Measurements from ENCODE around the gene CEBPA. TPM values are rescaled to one million over a fixed set of nuclear protein-coding genes. Genes with fewer than 3 reads are reported as not detected.

Gene CEBPA
- total RNA-seq, 4 donors from 2014 or later, result 86.3 to 360 (median 196) TPM

DNA sequence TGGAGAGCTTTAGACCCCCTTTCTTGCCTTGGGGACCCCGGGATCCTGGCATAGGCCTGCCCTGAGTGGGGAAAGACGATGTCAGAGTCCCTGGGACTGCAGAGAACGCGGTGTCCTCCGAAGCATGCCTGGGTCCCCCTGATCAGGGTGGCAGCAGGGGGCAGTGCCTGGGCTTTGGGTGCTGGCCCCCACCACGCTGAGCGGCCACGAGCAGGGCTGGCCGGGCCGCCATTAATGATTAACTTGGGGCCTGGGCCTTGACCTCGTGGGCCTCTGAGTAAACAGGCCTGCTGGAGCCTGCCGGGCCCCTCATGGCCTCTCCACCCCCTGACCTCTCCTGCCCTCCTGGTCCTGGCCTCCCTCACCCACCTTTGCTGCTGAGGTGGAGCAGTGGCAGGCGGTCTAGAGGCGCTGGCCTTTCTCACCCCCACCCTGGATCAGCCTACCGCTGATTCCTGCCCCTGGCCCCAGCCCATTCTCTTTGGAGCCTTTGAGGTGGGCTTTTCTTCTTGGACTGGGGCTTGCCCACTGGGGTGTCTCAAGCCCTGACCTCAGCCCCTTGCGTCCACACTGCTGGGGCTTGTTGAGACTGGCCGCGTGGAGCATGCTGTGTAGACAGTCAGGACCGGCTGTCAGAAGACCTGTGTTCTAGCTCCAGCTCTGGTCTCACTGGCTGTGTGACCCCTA lies 26.3 kb downstream of the CEBPA start:
- WGBS, result 89% methylated on average over 7 of the region's 19 CpGs
- Histone ChIP-seq H3K27me3 (no peaks in the 10 kb centered on the region), H3K36me3 (no peaks in the 10 kb centered on the region), H3K27ac (no peak overlapping the region), H3K4me1 (peaks cover 33% of the 10 kb centered on the region), H3K9me3 (no peaks in the 10 kb centered on the region), H3K4me3 (no peak overlapping the region)
- DNase-seq (ENCODE audit: low spot score in 2 of 2), result no peak
- TF ChIP-seq, protein P1, sequence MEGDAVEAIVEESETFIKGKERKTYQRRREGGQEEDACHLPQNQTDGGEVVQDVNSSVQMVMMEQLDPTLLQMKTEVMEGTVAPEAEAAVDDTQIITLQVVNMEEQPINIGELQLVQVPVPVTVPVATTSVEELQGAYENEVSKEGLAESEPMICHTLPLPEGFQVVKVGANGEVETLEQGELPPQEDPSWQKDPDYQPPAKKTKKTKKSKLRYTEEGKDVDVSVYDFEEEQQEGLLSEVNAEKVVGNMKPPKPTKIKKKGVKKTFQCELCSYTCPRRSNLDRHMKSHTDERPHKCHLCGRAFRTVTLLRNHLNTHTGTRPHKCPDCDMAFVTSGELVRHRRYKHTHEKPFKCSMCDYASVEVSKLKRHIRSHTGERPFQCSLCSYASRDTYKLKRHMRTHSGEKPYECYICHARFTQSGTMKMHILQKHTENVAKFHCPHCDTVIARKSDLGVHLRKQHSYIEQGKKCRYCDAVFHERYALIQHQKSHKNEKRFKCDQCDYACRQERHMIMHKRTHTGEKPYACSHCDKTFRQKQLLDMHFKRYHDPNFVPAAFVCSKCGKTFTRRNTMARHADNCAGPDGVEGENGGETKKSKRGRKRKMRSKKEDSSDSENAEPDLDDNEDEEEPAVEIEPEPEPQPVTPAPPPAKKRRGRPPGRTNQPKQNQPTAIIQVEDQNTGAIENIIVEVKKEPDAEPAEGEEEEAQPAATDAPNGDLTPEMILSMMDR (IDR thresholded peaks at IDR 0.05), result no peak
- TF ChIP-seq POLR2AphosphoS5 (IDR thresholded peaks at IDR 0.05) (no peak), EP300 (IDR thresholded peaks at IDR 0.05) (no peak), POLR2A (IDR thresholded peaks at IDR 0.05) (no peak)

DNA sequence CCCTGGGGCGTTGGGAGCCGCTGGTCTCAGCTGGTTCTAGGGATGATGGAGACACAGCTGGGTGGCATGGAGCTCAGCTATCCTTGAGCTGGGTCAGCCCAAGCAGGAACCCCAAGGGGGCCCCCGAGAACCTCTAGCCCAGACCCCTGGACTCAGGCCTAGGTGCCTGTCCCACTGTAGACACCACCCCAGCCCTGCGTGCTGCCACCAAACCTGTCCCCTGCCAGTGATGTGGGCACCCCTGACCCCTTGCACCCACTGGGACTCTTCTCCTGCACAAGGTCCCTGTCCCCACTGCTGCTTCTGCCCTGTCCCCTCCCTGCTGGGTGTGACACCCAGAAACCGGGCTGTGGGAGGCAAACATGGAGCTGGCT lies 26.8 kb downstream of the CEBPA start:
- TF ChIP-seq, protein P1 (IDR thresholded peaks at IDR 0.05), result no peak
- TF ChIP-seq POLR2A (IDR thresholded peaks at IDR 0.05) (no peak), EP300 (IDR thresholded peaks at IDR 0.05) (no peak), POLR2AphosphoS5 (IDR thresholded peaks at IDR 0.05) (no peak)
- Histone ChIP-seq H3K27ac (no peak overlapping the region), H3K36me3 (no peaks in the 10 kb centered on the region), H3K27me3 (no peaks in the 10 kb centered on the region), H3K9me3 (no peaks in the 10 kb centered on the region), H3K4me1 (peaks cover 29% of the 10 kb centered on the region), H3K4me3 (no peak overlapping the region)
- no CpG with 5 or more reads among the region's 5 CpGs for WGBS
- DNase-seq (ENCODE audit: low spot score in 2 of 2), result no peak

DNA sequence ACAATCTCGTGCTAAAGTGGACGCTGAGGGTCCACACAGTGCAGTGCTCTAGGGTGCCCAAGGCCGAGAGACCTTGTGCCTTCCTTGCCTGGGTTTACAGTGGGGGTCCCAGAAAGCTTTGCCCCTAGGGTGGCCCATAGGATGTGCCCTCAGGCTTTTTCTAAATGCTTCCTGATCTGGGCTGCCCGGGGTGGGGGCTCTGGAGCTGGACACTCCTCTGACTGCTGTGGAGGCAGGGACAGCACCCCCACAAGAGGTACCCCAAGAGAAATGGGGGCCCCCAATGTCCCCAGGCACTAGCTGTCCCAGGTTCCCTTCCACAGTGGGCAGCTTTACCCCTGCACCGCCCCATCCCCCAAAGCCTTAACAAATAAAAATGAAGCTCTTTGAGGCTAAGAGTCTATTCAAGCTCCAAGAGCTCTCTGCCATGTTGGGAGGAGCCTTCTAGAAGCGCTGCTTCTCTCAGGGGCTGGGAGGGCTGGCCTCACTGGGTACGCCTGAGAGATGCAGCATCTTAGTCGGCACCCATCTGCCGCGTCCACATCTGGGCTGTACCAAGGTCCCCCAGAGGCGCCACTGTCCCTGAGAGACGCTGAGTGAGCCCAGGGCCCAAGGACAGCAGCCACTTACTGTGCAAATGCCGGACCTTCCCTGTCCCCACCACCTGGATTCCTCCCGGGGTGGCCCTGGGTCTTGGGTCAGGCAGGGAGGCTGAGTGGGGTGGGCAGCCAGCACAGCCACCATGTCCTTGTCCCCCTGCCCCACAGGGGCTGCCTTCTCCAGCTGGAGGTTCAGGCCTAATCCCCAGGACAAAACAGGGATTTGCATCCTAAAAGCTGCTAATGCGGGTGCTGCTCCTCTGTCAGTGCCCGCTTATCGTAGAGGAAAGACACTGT lies 27.4 kb downstream of the CEBPA start:
- Histone ChIP-seq H3K27me3 (no peaks in the 10 kb centered on the region), H3K4me1 (peaks cover 33% of the 10 kb centered on the region), H3K9me3 (no peaks in the 10 kb centered on the region), H3K36me3 (no peaks in the 10 kb centered on the region), H3K4me3 (no peak overlapping the region), H3K27ac (no peak overlapping the region)
- DNase-seq (ENCODE audit: low spot score in 2 of 2), result no peak
- 95% methylated on average over 7 of the region's 17 CpGs for WGBS
- TF ChIP-seq, protein P1 (IDR thresholded peaks at IDR 0.05), result no peak
- TF ChIP-seq POLR2AphosphoS5 (IDR thresholded peaks at IDR 0.05) (no peak), EP300 (IDR thresholded peaks at IDR 0.05) (no peak), POLR2A (IDR thresholded peaks at IDR 0.05) (no peak)

DNA sequence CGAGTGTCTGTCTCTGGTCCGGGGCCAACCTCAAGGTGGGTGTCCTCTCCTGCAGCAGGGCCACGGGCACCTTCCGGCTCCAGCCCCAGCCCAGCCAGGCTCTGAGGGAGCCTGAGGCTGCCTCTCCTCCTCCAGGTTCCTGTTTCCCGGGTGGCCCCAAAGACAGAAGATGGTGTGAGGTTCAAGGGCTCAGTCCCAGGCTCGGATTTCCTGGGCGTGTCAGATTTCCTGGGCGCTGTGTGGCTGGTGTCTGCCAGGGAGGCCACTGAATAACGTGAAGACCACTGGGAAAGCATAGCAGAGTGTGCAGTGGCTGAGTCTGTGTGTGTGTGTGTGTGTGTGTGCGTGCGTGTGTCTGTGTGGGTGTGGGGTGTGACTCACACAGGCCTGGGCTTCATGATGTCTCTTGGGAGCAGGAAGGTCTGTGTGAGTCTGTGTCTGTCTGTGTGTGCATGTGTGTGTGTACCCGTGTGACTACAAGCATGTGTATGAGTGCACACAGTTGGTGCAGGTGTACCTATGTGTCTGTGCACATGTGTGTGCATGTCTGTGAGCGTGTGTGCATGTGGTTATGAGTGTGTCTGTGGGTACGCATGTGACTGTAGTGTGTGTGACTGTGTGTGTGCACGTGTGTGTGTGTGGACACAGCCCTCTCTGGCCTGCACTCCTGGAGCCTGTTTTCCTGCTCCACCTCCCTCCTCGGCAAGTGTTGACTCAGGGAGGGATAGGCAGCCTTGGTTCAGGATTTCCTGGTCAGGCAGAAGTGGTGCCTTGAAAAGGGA lies 28.3 kb downstream of the CEBPA start:
- no peaks in the 10 kb centered on the region for H3K36me3 ChIP-seq
- H3K27ac ChIP-seq, result peak overlapping the region; percentile 38
- WGBS, result 29% methylated on average over 8 of the region's 16 CpGs
- H3K4me3 ChIP-seq, result no peak overlapping the region
- no peaks in the 10 kb centered on the region for H3K27me3 ChIP-seq
- no peaks in the 10 kb centered on the region for H3K9me3 ChIP-seq
- DNase-seq (ENCODE audit: low spot score in 2 of 2), result no peak
- TF ChIP-seq POLR2AphosphoS5 (IDR thresholded peaks at IDR 0.05) (peak in 1 of 3 donors; percentile 13), POLR2A (IDR thresholded peaks at IDR 0.05) (no peak)
- H3K4me1 ChIP-seq, result peaks cover 32% of the 10 kb centered on the region

DNA sequence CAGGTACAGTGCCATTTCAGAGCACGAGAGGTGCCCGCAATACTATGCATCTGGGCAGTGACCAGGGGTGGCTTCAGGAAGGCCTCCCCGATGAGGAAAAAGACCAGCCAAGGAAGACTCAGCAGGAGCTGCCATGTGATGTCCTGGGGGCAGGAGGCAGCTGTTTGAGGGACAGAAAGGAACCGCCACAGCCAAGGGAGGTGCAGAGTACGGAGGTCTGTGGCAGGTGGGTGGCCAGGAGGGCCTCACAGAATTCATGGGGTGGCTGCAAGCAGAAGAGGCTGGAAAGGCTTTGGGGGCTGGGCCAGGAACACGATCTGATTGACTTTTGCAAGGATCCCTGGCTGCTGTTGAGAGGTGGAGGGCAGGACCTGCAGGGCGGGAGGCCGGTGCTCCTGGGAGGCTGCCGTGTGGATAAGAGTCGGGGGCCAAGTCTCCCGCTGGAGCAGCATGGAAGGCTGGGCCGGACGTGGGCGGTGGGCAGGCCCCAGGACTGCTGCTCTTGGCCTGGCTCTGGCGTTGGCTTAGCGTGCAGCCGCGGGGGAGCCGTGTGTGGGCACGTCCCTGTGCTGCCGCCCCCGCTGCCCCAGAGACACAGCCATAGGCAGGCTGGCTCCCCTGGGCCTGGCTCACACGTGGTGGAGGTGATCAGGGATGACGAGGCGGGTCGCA lies 29.1 kb downstream of the CEBPA start:
- TF ChIP-seq, protein P1 (IDR thresholded peaks at IDR 0.05), result no peak
- TF ChIP-seq POLR2AphosphoS5 (IDR thresholded peaks at IDR 0.05) (no peak), POLR2A (IDR thresholded peaks at IDR 0.05) (no peak), EP300 (IDR thresholded peaks at IDR 0.05) (no peak)
- Histone ChIP-seq H3K36me3 (no peaks in the 10 kb centered on the region), H3K4me1 (peaks cover 32% of the 10 kb centered on the region), H3K27ac (peak overlapping the region; percentile 38), H3K9me3 (no peaks in the 10 kb centered on the region), H3K27me3 (no peaks in the 10 kb centered on the region), H3K4me3 (no peak overlapping the region)
- 55% methylated on average over 14 of the region's 26 CpGs for WGBS
- DNase-seq (ENCODE audit: low spot score in 2 of 2), result no peak

Measured in suprapubic skin (tissue), 4 donors.